Aorta (tissue), 5 donors: ENCODE measurements around the gene LRBA. TPM values are rescaled to one million over a fixed set of nuclear protein-coding genes. Genes with fewer than 3 reads are reported as not detected.
"Not testable (repeated sequence)": the region's sequence is repeated elsewhere in the genome, so short reads cannot be mapped to it uniquely, and the experiment has no call there.

ENCODE experiments used
- ATAC-seq: fragments of 200-7000 bp; cut with Tn5 transposase; one replicate; pipeline ENCODE4 v1.9.1; 2022; ENCODE audit warnings: moderate library complexity; ENCODE audit not compliant: low FRiP score
- DNase-seq, 2 donors: peaks; one replicate each; pipeline ENCODE4 v3.0.0-alpha.2; 2020
- H3K27ac ChIP-seq, 2 donors: one replicate each; pipeline ENCODE4 v1.5.1; 2013; ENCODE audit warnings: low read length in 2 of 2, mild to moderate bottlenecking in 2 of 2, moderate library complexity in 2 of 2, control low read depth in 1 of 2, inconsistent platforms in 1 of 2, low read depth in 1 of 2
- H3K27me3 ChIP-seq, 2 donors: one replicate each; pipeline ENCODE4 v1.6.1; 2013; ENCODE audit warnings: control low read depth in 1 of 2, low read length in 1 of 2, mild to moderate bottlenecking in 1 of 2, moderate library complexity in 1 of 2; ENCODE audit not compliant: insufficient read depth in 2 of 2, control insufficient read depth in 1 of 2
- H3K36me3 ChIP-seq, 2 donors: one replicate each; pipeline ENCODE4 v1.6.1; 2013; ENCODE audit warnings: control low read depth in 1 of 2, low read length in 1 of 2, mild to moderate bottlenecking in 1 of 2; ENCODE audit not compliant: insufficient read depth in 2 of 2, control insufficient read depth in 1 of 2
- H3K4me1 ChIP-seq, 2 donors: one replicate each; pipeline ENCODE4 v1.6.1; 2013; ENCODE audit warnings: low read length in 2 of 2, control low read depth in 1 of 2, mild to moderate bottlenecking in 1 of 2, moderate library complexity in 1 of 2; ENCODE audit not compliant: insufficient read depth in 2 of 2, control insufficient read depth in 1 of 2
- H3K4me3 ChIP-seq, 2 donors: one replicate each; pipeline ENCODE4 v1.5.1; 2013; ENCODE audit warnings: low read length in 2 of 2, control low read depth in 1 of 2, mild to moderate bottlenecking in 1 of 2
- H3K9me3 ChIP-seq: one replicate; pipeline ENCODE4 v1.6.1; 2013; ENCODE audit warnings: mild to moderate bottlenecking, low read length; ENCODE audit not compliant: control insufficient read depth
- WGBS, 2 donors: extraction: QIAGEN DNeasy Blood & Tissue Kit; methylation state at CpG; one replicate each; pipeline ENCODE4 v1.1.7; 2013; 5-methylcytosine and 5-hydroxymethylcytosine counted together
- intact Hi-C, 2 donors: fragments of 100-400 bp; cut with DNase I; formaldehyde crosslinking; loops; one replicate each; pipeline versions ENCODE4 v1.14.2 to v1.15.0; 2022
- polyA plus RNA-seq, 2 donors: library from polyadenylated mRNA; stranded (reverse); fragments of 200-250 nt; gene quantifications; one replicate each; pipeline ENCODE4 v1.2.3, GENCODE V29; 2013
- total RNA-seq, 2 donors: library from RNA; stranded (reverse); fragmentation: NEBNext Ultra II Directional; extraction: Animal tissue kit (Norgen Biotek cat#: 25700); gene quantifications; one replicate each; pipeline ENCODE4 v1.2.1, GENCODE V29; 2021
- donor health status: healthy with polysubstance abuse.
- donor health status: Bipolar disorder and iron deficiency.
- donor health status: DM: no; HTN: no; CAD: no.
- donor health status: DM: no; HTN: no; CAD: no.
- donor health status: DM: yes; HTN: yes; CAD: no.

LRBA gene
- total and polyA plus RNA-seq, 4 donors: 4.8 to 34.5 (median 15.4) TPM

GRCh38 chr4:150572704-150573504 lies 442.2 kb downstream of the LRBA start:
- Histone ChIP-seq H3K36me3 (no peaks in the 10 kb centered on the region), H3K27me3 (no peaks in the 10 kb centered on the region), H3K4me1 (peaks cover 0 to 2% of the 10 kb centered on the region in 2 donors), H3K9me3 (no peaks in the 10 kb centered on the region), H3K27ac (no peak overlapping the region), H3K4me3 (no peak overlapping the region)
- intact Hi-C loops: no loop called here
- ATAC-seq (no peak), DNase-seq (no peak)
- WGBS, 2 donors: 85 to 93% methylated on average over 5 of the region's 5 CpGs

DNA sequence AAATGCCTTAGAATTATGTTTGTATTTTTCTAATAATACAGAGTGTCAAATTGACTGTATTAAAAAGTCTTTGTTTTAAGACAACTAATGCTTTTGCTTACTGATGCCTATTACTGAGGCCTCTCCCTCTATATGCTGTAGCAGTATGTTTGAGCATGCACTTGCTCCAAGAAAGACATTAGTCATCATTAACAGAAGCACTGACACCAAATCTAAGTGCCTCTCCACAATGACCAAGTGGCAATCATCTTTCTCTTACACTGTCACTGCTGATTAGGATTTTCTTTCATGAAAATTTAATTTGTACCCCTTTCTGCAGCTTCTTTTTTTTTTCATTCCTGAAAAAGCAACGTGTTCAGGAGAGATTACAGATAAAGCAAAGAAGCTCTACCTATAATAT lies 444.2 kb downstream of the LRBA start:
- Histone ChIP-seq H3K27me3 (no peaks in the 10 kb centered on the region), H3K4me1 (no peaks in the 10 kb centered on the region), H3K4me3 (no peak overlapping the region), H3K27ac (no peak overlapping the region), H3K9me3 (no peaks in the 10 kb centered on the region), H3K36me3 (no peaks in the 10 kb centered on the region)
- 71 to 88% methylated on average over 1 of the region's 1 CpG for whole genome bisulfite sequencing, 2 donors
- DNase-seq: no peak
- intact Hi-C loops: no loop called here
- ATAC-seq: no peak

DNA sequence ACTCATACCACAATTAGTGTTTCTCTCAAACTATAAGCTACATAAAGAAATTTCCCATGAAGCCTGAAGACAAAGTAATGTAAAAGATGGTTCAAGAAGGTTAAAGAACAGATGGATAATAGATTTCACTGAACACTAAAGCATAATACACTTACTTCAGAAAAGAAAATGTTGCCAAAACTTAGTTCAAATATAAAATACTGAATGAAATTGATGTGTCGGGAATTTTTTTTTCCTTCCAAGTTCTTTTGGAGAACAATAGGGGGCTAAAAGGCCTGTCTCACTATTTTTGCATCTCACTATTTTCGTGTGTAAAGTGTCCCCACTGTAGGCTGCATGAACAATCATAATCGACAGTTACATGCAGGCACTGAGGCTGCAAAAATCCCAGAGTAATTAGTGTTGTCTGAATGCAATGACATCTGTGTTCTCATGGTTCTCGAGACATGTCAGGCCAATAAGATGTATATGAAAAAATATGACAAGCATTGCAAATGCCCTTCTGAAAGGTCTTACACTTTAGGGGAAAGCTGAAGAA lies 445.0 kb downstream of the LRBA start:
- no peak overlapping the region for H3K4me3 ChIP-seq
- H3K36me3 ChIP-seq: no peaks in the 10 kb centered on the region
- intact Hi-C loops: no loop called here
- peaks cover 2% of the 10 kb centered on the region for H3K9me3 ChIP-seq
- H3K4me1 ChIP-seq: no peaks in the 10 kb centered on the region
- H3K27me3 ChIP-seq: no peaks in the 10 kb centered on the region
- WGBS, 2 donors: 84 to 89% methylated on average over 4 of the region's 4 CpGs
- ATAC-seq: no peak
- no peak overlapping the region for H3K27ac ChIP-seq
- no peak for DNase-seq

- H3K4me1 ChIP-seq: no peaks in the 10 kb centered on the region
- 91% methylated on average over 5 of the region's 5 CpGs for WGBS, 2 donors
- H3K27ac ChIP-seq: no peak overlapping the region
- H3K9me3 ChIP-seq: peaks cover 2% of the 10 kb centered on the region
- H3K4me3 ChIP-seq: no peak overlapping the region
- DNase-seq (no peak), ATAC-seq (no peak)
- intact Hi-C loops: no loop called here
- no peaks in the 10 kb centered on the region for H3K27me3 ChIP-seq
- no peaks in the 10 kb centered on the region for H3K36me3 ChIP-seq
Measured at GRCh38 chr4:150569384-150569987, 445.6 kb downstream of the LRBA start.

GRCh38 chr4:150567070-150567469 lies 448.0 kb downstream of the LRBA start:
- intact Hi-C loops: no loop called here
- WGBS, 2 donors: 86 to 89% methylated on average over 3 of the region's 3 CpGs

DNA sequence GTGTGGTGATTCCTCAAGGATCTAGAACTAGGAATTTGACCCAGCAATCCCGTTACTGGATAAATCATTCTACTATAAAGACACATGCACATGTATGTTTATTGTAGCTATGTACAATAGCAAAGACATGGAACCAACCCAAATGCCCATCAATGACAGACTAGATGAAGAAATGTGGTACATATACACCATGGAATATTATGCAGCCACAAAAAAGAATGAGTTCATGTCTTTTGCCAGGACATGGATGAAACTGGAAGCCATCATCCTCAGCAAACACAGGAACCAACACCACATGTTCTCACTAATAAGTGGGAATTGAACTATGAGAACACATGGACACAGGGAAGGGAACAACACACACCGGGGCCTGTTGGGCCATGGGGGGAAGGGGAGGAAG lies 450.1 kb downstream of the LRBA start:
- H3K4me3 ChIP-seq, ATAC-seq, DNase-seq, H3K9me3 ChIP-seq, H3K27ac ChIP-seq, H3K4me1 ChIP-seq, H3K27me3 ChIP-seq, intact Hi-C loops, H3K36me3 ChIP-seq: not testable (repeated sequence)
- WGBS, 2 donors: 97 to 98% methylated on average over 2 of the region's 2 CpGs

More at GRCh38 chr4:150567070-150567469, 448.0 kb downstream of the LRBA start:
- ATAC-seq (no peak), DNase-seq (no peak)
- Histone ChIP-seq H3K36me3 (no peaks in the 10 kb centered on the region), H3K4me1 (no peaks in the 10 kb centered on the region), H3K27me3 (no peaks in the 10 kb centered on the region), H3K27ac (no peak overlapping the region), H3K9me3 (peaks cover 2% of the 10 kb centered on the region), H3K4me3 (no peak overlapping the region)

GRCh38 chr4:150562751-150563150 lies 452.3 kb downstream of the LRBA start:
- Histone ChIP-seq H3K36me3 (no peaks in the 10 kb centered on the region), H3K27me3 (no peaks in the 10 kb centered on the region), H3K27ac (no peak overlapping the region), H3K4me1 (no peaks in the 10 kb centered on the region), H3K4me3 (no peak overlapping the region), H3K9me3 (peaks cover 2% of the 10 kb centered on the region)
- intact Hi-C loops: no loop called here
- DNase-seq: no peak
- ATAC-seq: no peak

DNA sequence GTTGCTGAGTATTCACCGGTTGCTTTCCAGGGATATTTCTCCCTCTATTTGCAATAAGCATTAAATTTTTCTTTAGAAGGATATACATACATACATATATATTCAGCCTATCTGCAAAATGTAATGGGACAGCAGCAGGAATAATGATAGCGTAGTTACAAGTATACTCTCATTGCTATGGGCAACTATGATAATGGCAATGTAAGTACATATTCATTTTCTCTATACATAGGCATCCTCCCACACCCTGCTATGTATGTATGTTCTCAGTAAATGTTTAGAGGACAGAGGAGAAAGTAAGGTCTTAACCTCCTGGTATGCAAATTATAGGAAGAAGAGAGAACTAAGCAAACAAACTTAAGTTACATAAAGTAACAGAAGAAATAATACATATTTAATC lies 452.8 kb downstream of the LRBA start:
- intact Hi-C loops: no loop called here
- H3K27ac ChIP-seq: no peak overlapping the region
- no peak overlapping the region for H3K4me3 ChIP-seq
- H3K9me3 ChIP-seq: peaks cover 2% of the 10 kb centered on the region
- ATAC-seq (no peak), DNase-seq (no peak)
- 95 to 98% methylated on average over 2 of the region's 2 CpGs for WGBS, 2 donors
- no peaks in the 10 kb centered on the region for H3K27me3 ChIP-seq
- H3K36me3 ChIP-seq: no peaks in the 10 kb centered on the region
- no peaks in the 10 kb centered on the region for H3K4me1 ChIP-seq
